Endothelial cell of umbilical vein (primary cell): Measurements from ENCODE around the gene OPRL1. TPM values are rescaled to one million over a fixed set of nuclear protein-coding genes. Genes with fewer than 3 reads are reported as not detected.

Experiments used
- BruUV-seq: library from RNA; stranded (reverse); fragments of 400-500 nt; replicated peaks from 2 replicates; lab custom pipeline; 2021; lab: Mats Ljungman, UMichigan
- CTCF ChIA-PET: fragments of 300-600, 350-600 bp; sonication (Branson Sonifier 250); formaldehyde crosslinking; loops from one replicate; lab custom pipeline; 2021; ENCODE audit warnings: antibody characterized with exemption, inconsistent platforms; lab: Charles Lee
- POLR2A ChIA-PET: fragments of 300-600, 350-600 bp; sonication (Branson Sonifier 250); formaldehyde crosslinking; loops from one replicate; lab custom pipeline; 2021; ENCODE audit warnings: antibody characterized with exemption, inconsistent platforms; lab: Charles Lee
- DNase-seq: peaks from one replicate; pipeline ENCODE4 v3.0.0-alpha.2; 2011; ENCODE audit warnings: low read depth, low spot score
- FAIRE-seq: peaks from 2 replicates; lab custom pipeline; 2011; peaks lifted over from hg19 to GRCh38; lab: Jason Lieb, UNC
- H2AFZ ChIP-seq: 2 replicates; pipeline ENCODE4 v1.6.0; 2012; ENCODE audit warnings: low read depth, low read length, control low read depth, inconsistent platforms
- H3K27ac ChIP-seq: 2 replicates; pipeline ENCODE4 v1.5.1; 2011; ENCODE audit warnings: low read depth, mild to moderate bottlenecking, control low read depth, low read length, moderate library complexity; ENCODE audit not compliant: insufficient read depth
- H3K27me3 ChIP-seq, 2 experiments: 2 replicates each; pipeline versions ENCODE4 v1.6.0 to v1.6.1; 2011; ENCODE audit warnings: low read length in 2 of 2, mixed read lengths in 1 of 2; ENCODE audit not compliant: control insufficient read depth in 2 of 2, insufficient read depth in 2 of 2
- H3K36me3 ChIP-seq, 2 experiments: 2 replicates in 1 of 2; 3 replicates in 1 of 2; pipeline ENCODE4 v1.5.1; 2011; ENCODE audit warnings: low read length in 2 of 2, mild to moderate bottlenecking in 1 of 2, moderate library complexity in 1 of 2; ENCODE audit not compliant: control insufficient read depth in 2 of 2, insufficient read depth in 2 of 2; ENCODE audit errors: extremely low read depth in 1 of 2
- H3K4me1 ChIP-seq: 3 replicates; pipeline ENCODE4 v1.5.1; 2011; ENCODE audit warnings: mild to moderate bottlenecking, low read length; ENCODE audit not compliant: control insufficient read depth, insufficient read depth; ENCODE audit errors: extremely low read depth
- H3K4me2 ChIP-seq: 2 replicates; pipeline ENCODE4 v1.6.1; 2011; ENCODE audit warnings: low read length, control low read depth, mixed read lengths; ENCODE audit not compliant: insufficient read depth
- H3K4me3 ChIP-seq, 3 experiments: fragments of 200-600 bp in 1 of 3; sonication (generic), shearing (Covaris generic) in 1 of 3; replicated peaks in 1 of 3; 2 replicates each; pipeline ENCODE4 v1.5.1; 2011 to 2016; ENCODE audit warnings: control low read depth in 3 of 3, low read length in 3 of 3, mild to moderate bottlenecking in 2 of 3, inconsistent platforms in 1 of 3, low read depth in 1 of 3, moderate library complexity in 1 of 3; ENCODE audit not compliant: insufficient read depth in 1 of 3
- H3K79me2 ChIP-seq: 2 replicates; pipeline ENCODE4 v1.6.0; 2012; ENCODE audit warnings: low read length, inconsistent platforms; ENCODE audit not compliant: control insufficient read depth, insufficient read depth
- H3K9ac ChIP-seq: replicated peaks from 2 replicates; pipeline ENCODE3; 2011; ENCODE audit warnings: low read length, control low read depth; ENCODE audit not compliant: insufficient read depth; ENCODE audit errors: extremely low read depth
- H3K9me1 ChIP-seq: replicated peaks from 3 replicates; pipeline ENCODE4 v1.6.0; 2011; ENCODE audit warnings: mild to moderate bottlenecking, low read length; ENCODE audit not compliant: control insufficient read depth, insufficient read depth; ENCODE audit errors: extremely low read depth
- H3K9me3 ChIP-seq: replicated peaks from 2 replicates; pipeline ENCODE4 v1.5.1; 2012; ENCODE audit warnings: low read length, inconsistent platforms; ENCODE audit not compliant: control insufficient read depth, insufficient read depth
- H4K20me1 ChIP-seq: replicated peaks from 2 replicates; pipeline ENCODE3; 2011; ENCODE audit warnings: mild to moderate bottlenecking, low read length; ENCODE audit not compliant: control insufficient read depth, insufficient read depth; ENCODE audit errors: extremely low read depth
- CTCF ChIP-seq, 2 donors: IDR thresholded peaks; 1 replicate in 1 of 2; 2 replicates in 1 of 2; pipeline ENCODE4 v1.5.1; 2011; ENCODE audit warnings: low read length in 2 of 2, mild to moderate bottlenecking in 2 of 2, moderate library complexity in 2 of 2, control low read depth in 1 of 2, inconsistent platforms in 1 of 2, low read depth in 1 of 2; ENCODE audit not compliant: insufficient read depth in 1 of 2; ENCODE audit errors: extremely low read depth in 1 of 2
- EZH2 ChIP-seq: IDR thresholded peaks from 2 replicates; pipeline ENCODE4 v1.6.1; 2012; ENCODE audit warnings: borderline replicate concordance, low read depth, mild to moderate bottlenecking, moderate library complexity, low read length, inconsistent platforms; ENCODE audit not compliant: severe bottlenecking
- FOS ChIP-seq: IDR thresholded peaks from 2 replicates; pipeline ENCODE4 v1.6.1; 2011; ENCODE audit warnings: mild to moderate bottlenecking, low read length, moderate library complexity, borderline replicate concordance; ENCODE audit not compliant: insufficient read depth
- GATA2 ChIP-seq: IDR thresholded peaks from 2 replicates; pipeline ENCODE4 v1.7.0; 2011; ENCODE audit warnings: low read depth, mild to moderate bottlenecking, moderate library complexity, mixed read lengths, low read length; ENCODE audit not compliant: insufficient read length, insufficient read depth
- JUN ChIP-seq: IDR thresholded peaks from 2 replicates; pipeline ENCODE4 v1.6.1; 2011; ENCODE audit warnings: borderline replicate concordance, low read depth; ENCODE audit not compliant: insufficient read length, insufficient read depth
- MAX ChIP-seq: IDR thresholded peaks from 2 replicates; pipeline ENCODE4 v1.6.1; 2011; ENCODE audit not compliant: insufficient read depth, insufficient read length
- MYC ChIP-seq: IDR thresholded peaks from one replicate; pipeline ENCODE4 v1.6.1; 2011; ENCODE audit warnings: mild to moderate bottlenecking, low read depth, low read length
- POLR2A ChIP-seq: IDR thresholded peaks from 2 replicates; pipeline ENCODE4 v1.6.1; 2012; ENCODE audit warnings: low read depth, mild to moderate bottlenecking, control low read depth, low read length
- POLR2AphosphoS5 ChIP-seq: IDR thresholded peaks from 2 replicates; pipeline ENCODE4 v1.6.1; 2012; ENCODE audit warnings: low read depth, mild to moderate bottlenecking, control low read depth, low read length, moderate library complexity; ENCODE audit not compliant: insufficient read depth
- dilution Hi-C: fragments of 300-500 bp; cut with MboI; formaldehyde crosslinking; loops from one replicate; pipeline ENCODE4 v1.15.0; 2019; ENCODE audit warnings: low sequenced_read_pairs; ENCODE audit not compliant: extremely low pct_ligation_motif_present
- intact Hi-C: fragments of 100-400 bp; cut with micrococcal nuclease; formaldehyde crosslinking; loops from one replicate; pipeline ENCODE4 v1.10.0; 2022
- polyA plus RNA-seq, 4 experiments: library from polyadenylated mRNA; depleted of rRNA in 3 of 4; stranded (reverse) in 3 of 4; unstranded in 1 of 4; fragments of >200 nt; gene quantifications; 2 replicates each; pipeline versions ENCODE4 v1.2.1 to v1.2.3, GENCODE V29; 2011 to 2012; ENCODE audit warnings: missing spikeins in 1 of 4
- total RNA-seq: library from RNA; stranded (reverse); gene quantifications from 2 replicates; pipeline ENCODE4 v1.2.3, GENCODE V29; 2021

Gene OPRL1
- total and polyA plus RNA-seq, 2 donors (not counting 3 experiments of a cell fraction or from before 2014, with no cell fraction given) = 1.9 to 2.0 TPM

GRCh38 chr20:64130271-64130670 lies 50.4 kb downstream of the OPRL1 start:
- CTCF ChIA-PET = no interaction called here
- Histone ChIP-seq H3K36me3 (no peaks in the 10 kb centered on the region), H3K4me1 (no peaks in the 10 kb centered on the region), H3K27ac (no peak overlapping the region), H3K4me2 (no peak overlapping the region), H3K27me3 (peaks cover 0 to 6% of the 10 kb centered on the region in 2 experiments), H4K20me1 (no peaks in the 10 kb centered on the region), H3K4me3 (no peak overlapping the region), H3K9ac (no peak overlapping the region), H2AFZ (no peak overlapping the region), H3K9me3 (no peaks in the 10 kb centered on the region), H3K9me1 (no peaks in the 10 kb centered on the region), H3K79me2 (no peaks in the 10 kb centered on the region)
- no peak for DNase-seq
- POLR2A ChIA-PET = no interaction called here
- no TSS peak for BruUV-seq
- intact Hi-C loops (no loop called here), dilution Hi-C loops (no loop called here)
- FAIRE-seq = no peak
- TF ChIP-seq JUN (no peak), POLR2A (no peak), FOS (no peak), GATA2 (no peak), EZH2 (no peak), MYC (no peak), POLR2AphosphoS5 (no peak), MAX (no peak), CTCF (IDR thresholded peaks at IDR 0.05; ENCODE audit: extremely low read depth in 1 of 2, insufficient read depth in 1 of 2, low read depth in 1 of 2, low read length in 2 of 2) (no peak)
